GM18520 (cell line): Measurements from ENCODE around the gene NEIL3.

Source experiments
- ATAC-seq: cut with Tn5 transposase; IDR thresholded peaks from one replicate; pipeline ENCODE4 v1.9.1; 2021; ENCODE audit not compliant: unreplicated experiment

The NEIL3 gene

DNA sequence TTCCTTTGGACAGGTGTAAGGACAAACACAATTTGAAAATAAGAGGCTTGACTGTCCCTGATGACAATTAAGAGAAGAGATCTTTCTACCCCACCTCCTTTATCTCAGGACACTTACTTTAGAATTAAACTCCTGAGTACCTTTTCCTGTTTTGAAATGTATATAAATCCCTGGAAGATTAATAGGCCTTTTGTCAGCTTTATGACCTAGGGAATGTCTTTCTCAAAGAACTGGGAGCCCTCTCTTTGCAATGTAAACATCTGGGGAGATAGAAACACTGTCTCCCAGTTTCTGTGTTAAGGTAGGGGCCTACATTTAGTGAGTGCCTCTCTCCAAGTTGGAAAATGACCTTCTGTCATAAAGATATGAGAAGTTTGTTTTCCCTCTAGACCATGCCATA is 100.9 kb downstream of the NEIL3 start:
- ATAC-seq = no peak

GRCh38 chr4:177411996-177412395 is 102.3 kb downstream of the NEIL3 start:
- ATAC-seq = no peak
